ENCODE results near the gene POU2F1. TPM values are rescaled to one million over a fixed set of nuclear protein-coding genes. Genes with fewer than 3 reads are reported as not detected.
"Not testable (repeated sequence)": the region's sequence is repeated elsewhere in the genome, so short reads cannot be mapped to it uniquely, and the experiment has no call there.

POU2F1 gene
- total RNA-seq, 1 experiment from 2014 or later, result 29.6 TPM

- Mint-ChIP-seq H3K27ac (ENCODE audit: unreplicated experiment) (peak overlapping the region; percentile 96), H3K36me3 (ENCODE audit: insufficient read depth, unreplicated experiment) (peaks cover 23% of the 10 kb centered on the region), H3K4me3 (ENCODE audit: unreplicated experiment) (peak overlapping the region; percentile 83), H3K27me3 (ENCODE audit: insufficient read depth, unreplicated experiment) (no peaks in the 10 kb centered on the region), H3K9me3 (ENCODE audit: unreplicated experiment) (no peaks in the 10 kb centered on the region), H3K4me1 (ENCODE audit: low read depth, unreplicated experiment) (peaks cover 21% of the 10 kb centered on the region)
- CTCF ChIA-PET, result interaction anchor here (0.7 kb wide), 1 partner anchor 22 kb away, joined by 7 read pairs; no protein-coding TSS in a partner anchor
- no peak for DNase-seq
- H3K36me3 ChIP-seq (ENCODE audit: control insufficient read depth, insufficient read depth, low read length), result no peaks in the 10 kb centered on the region
- TSS peak; percentile 22 for BruUV-seq (replicated peaks)
- intact Hi-C loops (cut with micrococcal nuclease; ENCODE audit: unreplicated experiment), result loop anchor here (5.0 kb wide), 2 partner anchors 101 to 309 kb away; no protein-coding TSS in a partner anchor
- H3K4me3 ChIP-seq (ENCODE audit: low read depth, low read length), result no peak overlapping the region
- TF ChIP-seq, protein P1, sequence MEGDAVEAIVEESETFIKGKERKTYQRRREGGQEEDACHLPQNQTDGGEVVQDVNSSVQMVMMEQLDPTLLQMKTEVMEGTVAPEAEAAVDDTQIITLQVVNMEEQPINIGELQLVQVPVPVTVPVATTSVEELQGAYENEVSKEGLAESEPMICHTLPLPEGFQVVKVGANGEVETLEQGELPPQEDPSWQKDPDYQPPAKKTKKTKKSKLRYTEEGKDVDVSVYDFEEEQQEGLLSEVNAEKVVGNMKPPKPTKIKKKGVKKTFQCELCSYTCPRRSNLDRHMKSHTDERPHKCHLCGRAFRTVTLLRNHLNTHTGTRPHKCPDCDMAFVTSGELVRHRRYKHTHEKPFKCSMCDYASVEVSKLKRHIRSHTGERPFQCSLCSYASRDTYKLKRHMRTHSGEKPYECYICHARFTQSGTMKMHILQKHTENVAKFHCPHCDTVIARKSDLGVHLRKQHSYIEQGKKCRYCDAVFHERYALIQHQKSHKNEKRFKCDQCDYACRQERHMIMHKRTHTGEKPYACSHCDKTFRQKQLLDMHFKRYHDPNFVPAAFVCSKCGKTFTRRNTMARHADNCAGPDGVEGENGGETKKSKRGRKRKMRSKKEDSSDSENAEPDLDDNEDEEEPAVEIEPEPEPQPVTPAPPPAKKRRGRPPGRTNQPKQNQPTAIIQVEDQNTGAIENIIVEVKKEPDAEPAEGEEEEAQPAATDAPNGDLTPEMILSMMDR (IDR thresholded peaks at IDR 0.05; ENCODE audit: insufficient read depth in 1 of 2, low read depth in 1 of 2, low read length in 1 of 2, severe bottlenecking in 1 of 2, unreplicated experiment in 1 of 2), result no peak
- H3K27me3 ChIP-seq (replicated peaks; ENCODE audit: control insufficient read depth, insufficient read depth, low read length), result no peaks in the 10 kb centered on the region
- no peaks in the 10 kb centered on the region for H3K9me3 ChIP-seq
- H3K4me1 ChIP-seq, result peaks cover 38% of the 10 kb centered on the region
- POLR2A ChIA-PET, result no interaction called here
Measured at GRCh38 chr1:167223144-167224103, 2.7 kb downstream of the POU2F1 start.

DNA sequence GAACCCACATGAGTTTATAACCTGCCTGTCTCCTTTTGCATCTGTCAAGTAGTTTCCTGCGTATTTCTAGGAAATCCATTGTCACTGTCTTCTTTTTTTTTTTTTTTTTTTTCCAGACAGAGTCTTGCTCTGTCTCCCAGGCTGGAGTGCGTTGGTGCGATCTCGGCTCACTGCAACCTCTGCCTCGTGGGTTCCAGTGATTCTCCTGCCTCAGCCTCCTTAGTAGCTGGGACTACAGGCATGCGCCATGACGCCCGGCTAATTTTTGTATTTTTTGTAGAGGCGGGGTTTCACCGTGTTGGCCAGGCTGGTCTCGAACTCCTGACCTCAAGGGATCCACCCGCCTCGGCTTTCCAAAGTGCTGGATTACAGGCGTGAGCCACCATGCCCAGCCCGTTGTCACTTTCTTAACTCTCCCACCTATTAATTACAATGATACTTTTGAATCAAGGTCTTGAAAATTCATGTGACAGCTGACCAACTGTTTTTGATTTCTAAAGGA lies 4.1 kb downstream of the POU2F1 start:
- DNase-seq; H3K27ac Mint-ChIP-seq (ENCODE audit: unreplicated experiment); POLR2A ChIA-PET; H3K9me3 Mint-ChIP-seq (ENCODE audit: unreplicated experiment); H3K27me3 Mint-ChIP-seq (ENCODE audit: insufficient read depth, unreplicated experiment); H3K4me3 ChIP-seq (ENCODE audit: low read depth, low read length); CTCF ChIA-PET; H3K9me3 ChIP-seq; H3K36me3 ChIP-seq (ENCODE audit: control insufficient read depth, insufficient read depth, low read length); H3K4me3 Mint-ChIP-seq (ENCODE audit: unreplicated experiment); BruUV-seq (replicated peaks); H3K27me3 ChIP-seq (replicated peaks; ENCODE audit: control insufficient read depth, insufficient read depth, low read length): not testable (repeated sequence)
- peaks cover 22% of the 10 kb centered on the region for H3K36me3 Mint-ChIP-seq (ENCODE audit: insufficient read depth, unreplicated experiment)
- intact Hi-C loops (cut with micrococcal nuclease; ENCODE audit: unreplicated experiment), result loop anchor here (5.0 kb wide), 2 partner anchors 102 to 308 kb away; no protein-coding TSS in a partner anchor
- H3K4me1 Mint-ChIP-seq (ENCODE audit: low read depth, unreplicated experiment), result peaks cover 21% of the 10 kb centered on the region
- peaks cover 38% of the 10 kb centered on the region for H3K4me1 ChIP-seq

DNA sequence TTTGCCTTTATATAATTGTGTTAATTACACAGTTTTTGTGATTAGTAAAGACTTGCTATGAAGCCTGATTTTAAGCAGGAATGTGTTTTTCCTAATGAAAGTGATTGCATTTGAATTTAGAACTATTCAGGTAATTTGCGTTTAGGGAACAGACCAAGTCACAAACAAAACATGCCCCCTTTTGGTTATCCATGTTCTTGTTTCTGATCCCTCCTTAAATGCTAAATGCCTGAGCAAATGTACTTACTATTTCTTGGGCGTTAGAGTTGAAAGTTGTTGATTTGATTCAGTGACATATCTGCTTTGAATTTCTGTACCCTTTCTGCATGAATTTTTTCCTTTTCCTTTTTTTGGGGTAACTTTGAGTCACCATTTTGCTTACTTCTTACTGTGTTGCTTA lies 5.2 kb downstream of the POU2F1 start:
- no peak overlapping the region for H3K27ac Mint-ChIP-seq (ENCODE audit: unreplicated experiment)
- Histone ChIP-seq H3K36me3 (ENCODE audit: control insufficient read depth, insufficient read depth, low read length) (no peaks in the 10 kb centered on the region), H3K4me3 (ENCODE audit: low read depth, low read length) (no peak overlapping the region), H3K4me1 (peaks cover 38% of the 10 kb centered on the region), H3K9me3 (no peaks in the 10 kb centered on the region), H3K27me3 (replicated peaks; ENCODE audit: control insufficient read depth, insufficient read depth, low read length) (no peaks in the 10 kb centered on the region)
- ChIA-PET CTCF (no interaction called here), POLR2A (no interaction called here)
- no peaks in the 10 kb centered on the region for H3K9me3 Mint-ChIP-seq (ENCODE audit: unreplicated experiment)
- no peaks in the 10 kb centered on the region for H3K27me3 Mint-ChIP-seq (ENCODE audit: insufficient read depth, unreplicated experiment)
- intact Hi-C loops (cut with micrococcal nuclease; ENCODE audit: unreplicated experiment), result no loop called here
- DNase-seq, result no peak
- no peak overlapping the region for H3K4me3 Mint-ChIP-seq (ENCODE audit: unreplicated experiment)
- peaks cover 10% of the 10 kb centered on the region for H3K36me3 Mint-ChIP-seq (ENCODE audit: insufficient read depth, unreplicated experiment)
- TF ChIP-seq, protein P1 (IDR thresholded peaks at IDR 0.05; ENCODE audit: insufficient read depth in 1 of 2, low read depth in 1 of 2, low read length in 1 of 2, severe bottlenecking in 1 of 2, unreplicated experiment in 1 of 2), result no peak
- BruUV-seq (replicated peaks), result no TSS peak
- peaks cover 21% of the 10 kb centered on the region for H3K4me1 Mint-ChIP-seq (ENCODE audit: low read depth, unreplicated experiment)

Data from Caco-2 (cell line).